Activated T-helper 2 cell treated with anti-CD3 and anti-CD28 coated beads, Interferon-gamma antibody, Interleukin-2, Interleukin-4, amounts not matched to agents 10 μg/mL and 5 μg/mL and 100 μg/mL, durations not matched to agents 14 hours and 24 hours and 36 hours (primary cell): Measurements from ENCODE around the gene PM20D1. TPM values are rescaled to one million over a fixed set of nuclear protein-coding genes. Genes with fewer than 3 reads are reported as not detected.
A peak's percentile ranks its signal among the peaks of the same experiment; 100 is the strongest.
"Not testable (repeated sequence)": the region's sequence is repeated elsewhere in the genome, so short reads cannot be mapped to it uniquely, and the experiment has no call there.

Experiments
- DNase-seq: peaks from one replicate; pipeline ENCODE4 v3.0.0; 2021; ENCODE audit warnings: low spot score
- H3K27ac Mint-ChIP-seq: one replicate; pipeline ENCODE4 v1.8.0; 2021; ENCODE audit warnings: mixed read lengths
- H3K27me3 Mint-ChIP-seq: one replicate; pipeline ENCODE4 v1.8.0; 2021; ENCODE audit warnings: low read depth, mixed read lengths
- H3K36me3 Mint-ChIP-seq: one replicate; pipeline ENCODE4 v1.8.0; 2021; ENCODE audit warnings: low read depth, mixed read lengths
- H3K4me1 Mint-ChIP-seq: one replicate; pipeline ENCODE4 v1.8.0; 2021; ENCODE audit warnings: low read depth, mixed read lengths
- H3K4me3 Mint-ChIP-seq: one replicate; pipeline ENCODE4 v1.8.0; 2021; ENCODE audit warnings: low read depth, mild to moderate bottlenecking, moderate library complexity, mixed read lengths
- H3K9me3 Mint-ChIP-seq: one replicate; pipeline ENCODE4 v1.8.0; 2021; ENCODE audit warnings: mixed read lengths
- intact Hi-C: fragments of 100-400 bp; cut with micrococcal nuclease; formaldehyde crosslinking; loops from one replicate; pipeline ENCODE4 v1.15.1; 2023
- total RNA-seq: library from RNA; stranded (reverse); gene quantifications from 2 replicates; pipeline ENCODE4 v1.2.3, GENCODE V29; 2022

Gene PM20D1, protein sequence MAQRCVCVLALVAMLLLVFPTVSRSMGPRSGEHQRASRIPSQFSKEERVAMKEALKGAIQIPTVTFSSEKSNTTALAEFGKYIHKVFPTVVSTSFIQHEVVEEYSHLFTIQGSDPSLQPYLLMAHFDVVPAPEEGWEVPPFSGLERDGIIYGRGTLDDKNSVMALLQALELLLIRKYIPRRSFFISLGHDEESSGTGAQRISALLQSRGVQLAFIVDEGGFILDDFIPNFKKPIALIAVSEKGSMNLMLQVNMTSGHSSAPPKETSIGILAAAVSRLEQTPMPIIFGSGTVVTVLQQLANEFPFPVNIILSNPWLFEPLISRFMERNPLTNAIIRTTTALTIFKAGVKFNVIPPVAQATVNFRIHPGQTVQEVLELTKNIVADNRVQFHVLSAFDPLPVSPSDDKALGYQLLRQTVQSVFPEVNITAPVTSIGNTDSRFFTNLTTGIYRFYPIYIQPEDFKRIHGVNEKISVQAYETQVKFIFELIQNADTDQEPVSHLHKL
- 0.57 and 0.78 TPM in 2 replicates for total RNA-seq

DNA sequence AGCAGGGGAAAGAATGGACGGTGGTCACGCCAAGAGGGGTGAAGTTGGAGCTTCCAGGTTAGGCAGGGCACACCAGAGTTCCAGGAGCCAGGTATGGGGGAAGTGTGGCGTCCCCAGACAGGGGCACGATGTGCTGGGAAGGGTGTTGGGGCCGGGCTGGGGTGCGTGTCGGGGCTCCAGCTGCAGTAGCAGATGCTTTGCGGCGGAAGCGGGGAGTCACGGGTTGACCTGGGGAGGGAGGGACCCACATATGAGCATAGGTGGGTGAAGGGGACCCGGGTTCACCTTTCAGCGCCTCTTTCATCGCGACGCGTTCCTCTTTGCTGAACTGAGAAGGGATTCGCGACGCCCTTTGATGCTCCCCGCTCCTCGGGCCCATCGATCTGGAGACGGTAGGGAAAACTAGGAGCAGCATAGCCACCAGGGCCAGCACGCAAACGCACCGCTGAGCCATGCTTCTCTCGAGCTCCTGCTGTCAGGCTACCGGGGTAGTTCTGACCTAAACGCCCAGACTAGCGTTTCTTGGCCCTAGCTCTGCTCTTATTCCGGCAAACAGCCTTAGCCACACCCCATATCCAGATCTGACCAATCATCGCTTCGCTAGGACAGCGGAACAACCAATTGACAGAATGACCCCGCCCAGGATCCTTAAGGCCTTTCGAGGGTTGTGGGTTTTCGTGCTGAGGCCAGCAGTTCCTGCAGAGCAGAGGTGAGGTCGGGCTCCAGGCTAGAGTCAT is at the start of gene PM20D1:
TSS of gene PM20D1 (minus strand) at position 514 of the 737 bp plus-strand sequence. CDS start at position 454, 60 bp downstream.
- DNase-seq: peak; percentile 89
- Mint-ChIP-seq H3K9me3 (peaks cover 9% of the 10 kb centered on the region), H3K4me3 (peak within 1 kb of the TSS; percentile 86), H3K4me1 (peaks cover 20% of the 10 kb centered on the region), H3K27me3 (no peaks in the 10 kb centered on the region), H3K36me3 (no peaks in the 10 kb centered on the region), H3K27ac (peak within 1 kb of the TSS; percentile 82)
- intact Hi-C loops: loop anchor here (5.0 kb wide), 1 partner anchor 37 kb away; the partner anchor contains the start of gene SLC41A1

DNA sequence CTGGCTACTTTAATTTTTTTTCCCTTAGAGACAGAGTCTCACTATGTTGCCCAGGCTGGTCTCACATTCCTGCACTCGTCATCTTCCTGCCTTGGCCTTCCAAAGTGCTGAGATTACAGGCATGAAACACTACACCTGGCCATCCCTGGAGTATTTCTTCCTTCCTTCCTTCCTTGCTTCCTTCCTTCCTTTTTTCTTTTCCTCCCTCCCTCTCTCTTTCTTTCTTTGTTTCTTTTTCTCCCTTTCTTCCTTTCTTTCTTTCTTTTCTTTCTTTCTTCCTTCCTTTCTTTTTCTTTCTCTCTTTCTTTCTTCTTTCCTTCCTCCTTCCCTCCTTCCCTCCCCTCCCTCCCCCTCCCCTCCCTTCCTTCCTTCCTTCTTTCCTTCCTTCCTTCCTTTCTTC is 46.4 kb upstream of the PM20D1 start:
- H3K36me3 Mint-ChIP-seq: no peaks in the 10 kb centered on the region
- no peak for DNase-seq
- no peak overlapping the region for H3K4me3 Mint-ChIP-seq
- no peak overlapping the region for H3K27ac Mint-ChIP-seq
- H3K27me3 Mint-ChIP-seq: peaks cover 48% of the 10 kb centered on the region
- H3K9me3 Mint-ChIP-seq: peaks cover 21% of the 10 kb centered on the region
- intact Hi-C loops: no loop called here
- H3K4me1 Mint-ChIP-seq: peaks cover 2% of the 10 kb centered on the region

- Mint-ChIP-seq H3K27me3 (peaks cover 48% of the 10 kb centered on the region), H3K9me3 (peaks cover 40% of the 10 kb centered on the region)
- H3K4me1 Mint-ChIP-seq, intact Hi-C loops, H3K4me3 Mint-ChIP-seq, H3K36me3 Mint-ChIP-seq, H3K27ac Mint-ChIP-seq, DNase-seq: not testable (repeated sequence)
These were observed 44.2 kb upstream of the PM20D1 start for GRCh38 chr1:205894119-205894518.

DNA sequence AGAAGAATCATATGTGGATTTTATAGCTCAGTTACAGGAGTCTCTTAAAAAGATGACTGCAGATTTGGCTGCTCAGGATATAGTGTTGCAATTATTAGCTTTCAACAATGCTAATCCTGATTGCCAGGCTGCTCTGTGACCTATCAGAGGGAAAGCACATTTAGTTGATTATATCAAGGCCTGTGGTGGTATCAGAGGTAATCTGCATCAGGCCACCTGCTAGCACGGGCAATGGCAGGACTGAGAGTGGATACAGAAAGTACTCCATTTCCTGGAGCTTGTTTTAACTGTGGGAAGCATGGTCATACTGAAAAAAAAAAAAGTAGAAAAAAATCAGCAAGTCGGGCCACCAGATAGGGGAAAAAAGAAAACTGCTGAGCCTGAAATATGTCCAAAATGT is 42.2 kb upstream of the PM20D1 start:
- H3K36me3 Mint-ChIP-seq, DNase-seq, intact Hi-C loops, H3K4me3 Mint-ChIP-seq, H3K27ac Mint-ChIP-seq: not testable (repeated sequence)
- Mint-ChIP-seq H3K27me3 (peaks cover 41% of the 10 kb centered on the region), H3K9me3 (peaks cover 38% of the 10 kb centered on the region), H3K4me1 (peaks cover 11% of the 10 kb centered on the region)

GRCh38 chr1:205891481-205891880 is 41.5 kb upstream of the PM20D1 start:
- H3K4me3 Mint-ChIP-seq, H3K36me3 Mint-ChIP-seq, H3K27ac Mint-ChIP-seq, intact Hi-C loops, DNase-seq: not testable (repeated sequence)
- peaks cover 11% of the 10 kb centered on the region for H3K4me1 Mint-ChIP-seq
- H3K9me3 Mint-ChIP-seq: peaks cover 32% of the 10 kb centered on the region
- peaks cover 37% of the 10 kb centered on the region for H3K27me3 Mint-ChIP-seq

DNA sequence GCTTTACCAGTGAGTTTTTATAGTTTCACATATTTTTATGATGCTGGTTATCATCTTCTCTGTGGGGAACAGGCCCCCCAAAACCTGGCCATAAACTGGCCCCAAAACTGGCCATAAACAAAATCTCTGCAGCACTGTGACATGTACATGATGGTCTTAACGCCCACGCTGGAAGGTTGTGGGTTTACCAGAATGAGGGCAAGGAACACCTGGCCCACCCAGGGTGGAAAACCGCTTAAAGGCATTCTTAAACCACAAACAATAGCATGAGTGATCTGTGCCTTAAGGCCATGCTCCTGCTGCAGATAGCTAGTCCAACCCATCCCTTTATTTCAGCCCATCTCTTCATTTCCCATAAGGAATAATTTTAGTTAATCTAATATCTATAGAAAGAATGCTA is 40.7 kb upstream of the PM20D1 start:
- H3K36me3 Mint-ChIP-seq, H3K4me3 Mint-ChIP-seq, DNase-seq, H3K27ac Mint-ChIP-seq, intact Hi-C loops: not testable (repeated sequence)
- Mint-ChIP-seq H3K4me1 (peaks cover 11% of the 10 kb centered on the region), H3K9me3 (peaks cover 24% of the 10 kb centered on the region), H3K27me3 (peaks cover 31% of the 10 kb centered on the region)

GRCh38 chr1:205889706-205890105 is 39.8 kb upstream of the PM20D1 start:
- DNase-seq, H3K36me3 Mint-ChIP-seq, intact Hi-C loops, H3K27ac Mint-ChIP-seq, H3K4me3 Mint-ChIP-seq: not testable (repeated sequence)
- H3K4me1 Mint-ChIP-seq: peaks cover 11% of the 10 kb centered on the region
- H3K9me3 Mint-ChIP-seq: peaks cover 22% of the 10 kb centered on the region
- peaks cover 27% of the 10 kb centered on the region for H3K27me3 Mint-ChIP-seq

- H3K36me3 Mint-ChIP-seq, intact Hi-C loops, DNase-seq, H3K4me3 Mint-ChIP-seq, H3K27ac Mint-ChIP-seq: not testable (repeated sequence)
- Mint-ChIP-seq H3K4me1 (peaks cover 11% of the 10 kb centered on the region), H3K9me3 (peaks cover 22% of the 10 kb centered on the region), H3K27me3 (peaks cover 21% of the 10 kb centered on the region)
These were observed 39.1 kb upstream of the PM20D1 start for GRCh38 chr1:205889006-205889405.

DNA sequence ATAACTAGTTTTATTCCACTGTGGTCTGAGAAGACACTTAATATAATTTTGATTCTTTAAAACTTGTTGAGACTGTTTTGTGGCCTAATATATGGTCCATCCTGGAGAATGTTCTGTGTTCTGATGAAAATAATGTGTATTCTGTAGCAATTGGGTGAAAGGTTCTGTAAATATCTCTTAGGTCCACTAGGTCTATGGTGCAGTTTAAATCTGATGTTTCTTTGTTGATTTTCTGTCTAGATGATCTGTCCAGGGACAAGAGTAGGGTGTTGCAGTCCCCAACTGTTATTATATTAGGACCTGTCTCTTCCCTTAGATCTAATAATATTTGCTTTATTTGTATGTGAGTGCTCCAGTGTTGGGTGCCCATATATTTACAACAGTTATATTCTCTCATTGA is 33.9 kb upstream of the PM20D1 start:
- peaks cover 29% of the 10 kb centered on the region for H3K27me3 Mint-ChIP-seq
- no peaks in the 10 kb centered on the region for H3K36me3 Mint-ChIP-seq
- H3K27ac Mint-ChIP-seq: no peak overlapping the region
- intact Hi-C loops: no loop called here
- H3K4me1 Mint-ChIP-seq: peaks cover 4% of the 10 kb centered on the region
- H3K4me3 Mint-ChIP-seq: no peak overlapping the region
- DNase-seq: no peak
- peaks cover 10% of the 10 kb centered on the region for H3K9me3 Mint-ChIP-seq

GRCh38 chr1:205880923-205881322 is 31.0 kb upstream of the PM20D1 start:
- intact Hi-C loops: no loop called here
- peaks cover 44% of the 10 kb centered on the region for H3K27me3 Mint-ChIP-seq
- peaks cover 21% of the 10 kb centered on the region for H3K9me3 Mint-ChIP-seq
- no peak for DNase-seq
- H3K36me3 Mint-ChIP-seq: no peaks in the 10 kb centered on the region
- peaks cover 6% of the 10 kb centered on the region for H3K4me1 Mint-ChIP-seq
- H3K4me3 Mint-ChIP-seq: no peak overlapping the region
- H3K27ac Mint-ChIP-seq: no peak overlapping the region

GRCh38 chr1:205879974-205880373 is 30.0 kb upstream of the PM20D1 start:
- intact Hi-C loops: no loop called here
- Mint-ChIP-seq H3K4me3 (no peak overlapping the region), H3K4me1 (peaks cover 6% of the 10 kb centered on the region)

DNA sequence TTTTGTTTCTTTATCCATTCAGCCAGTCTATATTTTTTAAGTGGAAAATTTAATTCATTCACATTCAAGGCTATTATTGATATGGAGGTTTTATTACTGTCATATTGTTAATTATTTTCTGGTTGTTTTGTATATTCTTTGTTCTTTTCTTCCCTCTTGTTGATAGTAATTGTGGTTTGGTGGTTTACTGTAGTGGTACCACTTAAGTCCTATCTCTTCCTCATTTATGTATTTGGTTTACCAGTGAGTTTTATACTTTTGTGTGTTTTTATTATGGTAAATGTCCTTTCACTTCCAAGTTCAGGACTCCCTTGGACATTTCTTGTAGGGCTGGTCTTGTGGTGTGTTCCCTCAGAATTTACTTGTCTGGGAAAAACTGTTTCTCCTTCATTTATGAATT is 28.1 kb upstream of the PM20D1 start:
- Mint-ChIP-seq H3K27ac (no peak overlapping the region), H3K27me3 (peaks cover 41% of the 10 kb centered on the region), H3K36me3 (no peaks in the 10 kb centered on the region), H3K4me1 (peaks cover 6% of the 10 kb centered on the region), H3K9me3 (peaks cover 21% of the 10 kb centered on the region), H3K4me3 (no peak overlapping the region)
- intact Hi-C loops: no loop called here
- DNase-seq: no peak

More at GRCh38 chr1:205879974-205880373, 30.0 kb upstream of the PM20D1 start:
- H3K36me3 Mint-ChIP-seq: no peaks in the 10 kb centered on the region
- H3K9me3 Mint-ChIP-seq: peaks cover 21% of the 10 kb centered on the region
- DNase-seq: no peak
- H3K27ac Mint-ChIP-seq: no peak overlapping the region
- H3K27me3 Mint-ChIP-seq: peaks cover 45% of the 10 kb centered on the region

DNA sequence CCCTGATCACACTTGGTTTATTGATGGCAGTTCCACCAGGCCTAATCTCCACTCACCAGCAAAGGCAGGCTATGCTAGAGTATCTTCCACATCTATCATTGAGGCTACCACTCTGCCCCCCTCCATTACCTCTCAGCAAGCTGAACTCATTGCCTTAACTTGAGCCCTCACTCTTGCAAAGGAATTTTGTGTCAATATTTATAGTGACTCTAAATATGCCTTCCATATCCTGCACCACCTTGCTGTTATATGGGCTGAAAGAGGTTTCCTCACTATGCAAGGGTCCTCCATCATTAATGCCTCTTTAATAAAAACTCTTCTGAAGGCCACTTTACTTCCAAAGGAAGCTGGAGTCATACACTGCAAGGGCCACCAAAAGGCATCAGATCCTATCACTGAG is 23.2 kb upstream of the PM20D1 start:
- peaks cover 13% of the 10 kb centered on the region for H3K27me3 Mint-ChIP-seq

More for the DNA sequence above, 23.2 kb upstream of the PM20D1 start:
- H3K4me1 Mint-ChIP-seq, H3K36me3 Mint-ChIP-seq, H3K9me3 Mint-ChIP-seq, DNase-seq, H3K4me3 Mint-ChIP-seq, H3K27ac Mint-ChIP-seq, intact Hi-C loops: not testable (repeated sequence)
